ENCODE data around the gene CSH2.
A peak's percentile ranks its signal among the peaks of the same experiment; 100 is the strongest.

Gene CSH2

DNA sequence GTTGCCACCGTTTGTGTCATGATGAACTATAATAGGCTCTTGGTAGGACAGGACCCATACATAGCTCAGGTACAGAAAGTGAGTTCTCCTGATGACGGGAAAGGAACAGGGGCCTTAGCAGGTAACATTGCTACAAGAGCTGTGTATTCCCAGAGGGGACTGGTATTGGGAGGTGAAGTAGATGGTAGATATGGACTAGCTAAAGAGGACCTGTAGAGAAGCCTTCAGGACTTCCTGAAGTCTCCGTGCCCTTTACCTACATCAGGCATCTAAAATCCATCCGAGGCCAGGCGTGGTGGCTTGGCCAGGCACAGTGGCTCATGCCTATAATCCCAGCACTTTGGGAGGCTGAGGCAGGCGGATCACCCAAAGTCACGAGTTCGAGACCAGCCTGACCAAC lies 18.3 kb downstream of the CSH2 start:
- no peak for DNase-seq (ENCODE audit: low spot score)

DNA sequence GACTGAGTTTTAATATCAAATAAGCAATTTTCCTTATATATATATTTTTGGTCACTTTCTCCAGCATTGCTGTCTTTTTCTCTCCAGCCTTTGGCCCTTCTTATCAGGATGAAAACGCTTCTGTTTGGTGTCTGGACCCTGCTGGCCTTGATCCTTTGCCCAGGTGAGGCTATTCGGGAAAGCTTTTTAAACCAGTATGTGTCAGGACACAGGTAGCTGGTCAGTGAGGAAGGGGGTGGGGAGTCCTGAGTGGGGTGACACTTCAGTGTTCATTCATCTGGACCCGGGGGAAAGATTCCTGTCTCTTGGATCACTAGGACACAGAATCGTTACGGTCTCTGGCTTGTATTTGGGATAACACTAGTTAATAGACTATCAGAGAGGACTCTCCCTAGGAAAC lies 18.8 kb downstream of the CSH2 start:
- DNase-seq (ENCODE audit: low spot score): no peak

DNA sequence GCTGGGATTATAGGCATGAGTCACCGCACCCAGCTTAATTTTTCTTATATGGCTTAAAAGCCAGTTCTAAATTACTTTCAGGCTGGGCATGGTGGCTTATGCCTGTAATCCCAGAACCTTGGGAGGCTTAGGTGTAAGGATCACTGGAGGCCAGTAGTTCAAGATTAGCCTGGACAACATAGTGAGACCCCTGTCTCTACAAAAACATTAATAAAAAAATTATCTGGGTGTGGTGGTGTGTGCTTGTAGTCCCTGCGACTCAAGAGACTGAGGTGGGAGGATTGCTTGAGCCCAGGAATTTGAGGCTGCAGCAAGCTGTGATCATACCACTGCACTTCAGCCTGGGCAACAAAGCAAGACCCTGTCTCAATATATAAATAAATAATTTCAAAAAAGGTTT lies 20.2 kb downstream of the CSH2 start:
- no peak for DNase-seq (ENCODE audit: low spot score)

DNA sequence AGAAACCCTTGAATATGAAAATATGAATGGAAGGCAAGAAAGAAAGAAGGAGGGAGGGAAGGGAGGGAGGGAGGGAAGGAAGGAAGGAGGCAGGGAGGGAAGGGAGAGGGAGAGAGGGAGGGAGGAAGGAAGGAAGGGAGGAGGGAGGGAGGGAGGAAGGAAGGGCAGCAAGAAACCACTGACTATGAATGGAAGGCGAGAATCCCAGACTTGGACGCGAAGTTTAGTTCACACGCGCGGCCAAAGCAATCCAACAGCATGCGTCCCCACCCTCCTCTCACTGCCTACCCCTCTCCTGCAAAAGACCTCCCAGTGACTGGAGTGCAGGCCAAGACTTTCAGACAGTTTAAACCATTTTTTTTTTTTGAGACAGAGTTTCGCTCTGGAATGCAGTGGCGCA lies 23.1 kb downstream of the CSH2 start:
- no peak for DNase-seq (ENCODE audit: low spot score)

DNA sequence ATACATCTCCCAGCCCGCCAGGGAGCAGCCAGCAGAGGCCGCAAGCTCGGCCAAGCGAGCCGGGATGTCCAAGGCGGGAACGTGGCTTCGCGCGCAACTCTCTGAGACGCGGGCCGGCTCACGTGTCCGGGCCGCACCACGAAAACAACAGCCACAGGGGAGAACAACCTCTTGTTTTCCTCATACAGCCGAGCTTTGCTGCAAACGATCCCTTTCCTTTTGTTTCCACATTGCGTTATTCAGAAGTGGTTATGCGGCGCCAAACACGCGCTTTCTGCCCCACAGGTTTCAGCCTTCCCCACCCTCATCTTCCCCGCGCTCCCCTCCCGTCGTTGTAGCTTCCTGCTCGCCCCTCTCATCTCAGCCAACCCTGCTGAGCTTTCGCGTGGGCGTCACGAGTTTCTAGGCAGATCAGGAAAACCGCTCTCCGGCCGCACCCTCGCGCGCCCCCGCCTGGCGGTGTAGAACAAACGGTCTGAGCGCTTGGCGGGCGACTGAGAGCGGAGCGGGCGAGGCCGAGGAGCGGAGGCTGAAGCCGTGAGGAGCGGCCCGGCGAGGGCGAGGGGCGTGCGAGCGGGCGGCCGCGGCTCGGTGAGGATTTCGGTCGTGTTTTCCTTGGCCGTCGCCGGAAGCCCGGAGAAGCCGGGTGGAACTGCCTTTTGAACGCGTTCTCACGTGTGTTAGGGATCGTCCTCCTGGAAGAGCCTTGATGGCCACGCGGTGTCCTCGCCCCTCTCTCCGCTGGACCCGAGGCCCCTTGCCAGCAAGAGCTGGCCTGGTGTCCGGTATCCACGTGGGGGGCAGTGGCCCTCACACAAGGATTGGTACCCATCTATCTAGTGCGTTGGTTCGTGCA lies 24.4 kb downstream of the CSH2 start:
- peak; percentile 83 for DNase-seq (ENCODE audit: low spot score)

DNA sequence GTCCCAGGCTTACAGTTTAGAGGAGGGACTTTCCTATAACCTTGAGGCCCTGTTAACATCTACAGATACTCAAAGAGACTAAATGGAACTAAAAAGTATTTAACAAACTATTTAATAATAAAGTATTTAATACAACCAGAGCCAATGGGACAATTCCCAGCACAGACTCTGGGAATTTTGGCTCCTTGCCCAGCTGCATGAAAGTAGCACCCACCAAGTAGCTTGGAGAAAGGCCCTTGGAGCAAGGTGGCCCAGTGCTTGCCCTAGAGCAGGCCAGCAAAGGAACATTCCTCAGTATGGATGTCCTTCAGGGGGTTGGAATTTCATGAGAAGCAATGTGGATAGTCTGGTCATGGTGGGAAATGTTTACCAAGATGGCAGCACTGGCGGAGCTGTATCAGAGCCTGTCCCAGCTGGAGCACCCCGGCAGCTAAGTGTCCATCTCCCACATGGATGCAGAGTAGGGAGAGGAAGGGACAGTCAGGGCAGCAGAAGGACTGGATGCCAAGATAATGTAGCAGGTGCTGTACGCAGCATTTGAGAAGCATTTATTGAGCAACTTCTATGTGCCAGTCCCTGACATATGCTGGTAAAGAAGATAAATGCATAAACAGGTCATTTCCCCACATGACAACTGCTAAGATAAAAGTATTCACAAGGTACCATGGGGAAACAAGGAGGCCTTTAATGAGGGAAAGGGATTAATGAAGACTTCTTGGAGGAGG lies 25.8 kb downstream of the CSH2 start:
- DNase-seq (ENCODE audit: low spot score): no peak

DNA sequence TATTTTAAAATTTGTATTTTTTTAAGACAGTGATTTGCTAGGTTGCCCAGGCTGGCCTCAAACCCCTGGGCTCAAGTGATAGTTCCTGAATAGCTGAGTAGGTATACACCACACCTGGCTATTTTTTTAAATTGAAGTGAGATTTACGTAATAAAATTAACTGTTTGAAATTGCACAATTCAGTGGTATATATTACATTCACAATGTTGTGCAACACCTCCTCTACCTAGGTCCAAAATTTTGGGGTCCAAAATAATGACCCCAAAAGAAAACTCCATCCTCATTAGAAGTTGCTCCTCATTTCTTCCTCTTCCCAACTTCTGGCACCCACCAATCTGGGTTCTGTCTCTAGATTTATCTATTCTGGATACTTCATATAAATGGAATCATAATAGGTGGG lies 28.0 kb downstream of the CSH2 start:
- DNase-seq (ENCODE audit: low spot score): no peak

DNA sequence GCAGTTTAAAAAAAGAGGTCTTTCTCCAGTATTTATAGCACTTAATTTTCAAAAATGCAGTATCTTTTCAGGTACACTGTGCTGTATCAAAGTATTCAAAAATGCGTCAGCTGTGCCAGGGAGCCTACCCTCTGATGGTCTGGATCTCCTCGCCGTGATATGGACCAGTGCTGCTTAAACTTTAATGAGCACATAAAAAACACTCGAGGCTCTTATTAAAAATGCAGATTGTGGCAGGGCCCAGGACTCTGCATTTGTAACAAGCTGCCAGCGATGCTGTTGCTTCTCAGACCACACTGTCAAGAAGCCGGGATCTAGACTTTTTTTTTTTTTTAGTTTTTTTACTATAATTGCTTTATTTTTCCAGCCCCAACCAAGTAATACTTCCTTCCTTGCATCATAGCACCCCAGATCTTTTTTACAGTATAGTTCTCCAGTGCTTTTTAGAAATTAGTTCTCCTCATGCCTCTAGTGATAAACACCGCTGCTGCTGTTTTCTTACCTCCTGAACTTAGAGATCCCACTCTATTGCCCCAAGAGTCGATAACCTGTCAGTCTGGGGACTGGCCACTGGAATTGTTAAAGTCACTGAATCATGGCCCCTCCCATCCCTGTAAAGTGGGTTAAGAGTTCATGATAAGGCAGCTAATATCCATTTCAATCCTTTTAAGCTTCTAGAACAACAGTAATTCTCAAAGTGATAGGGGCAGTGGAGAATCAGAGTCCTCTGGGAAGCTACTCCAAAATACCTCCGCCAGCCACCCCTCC lies 29.4 kb downstream of the CSH2 start:
- no peak for DNase-seq (ENCODE audit: low spot score)

DNA sequence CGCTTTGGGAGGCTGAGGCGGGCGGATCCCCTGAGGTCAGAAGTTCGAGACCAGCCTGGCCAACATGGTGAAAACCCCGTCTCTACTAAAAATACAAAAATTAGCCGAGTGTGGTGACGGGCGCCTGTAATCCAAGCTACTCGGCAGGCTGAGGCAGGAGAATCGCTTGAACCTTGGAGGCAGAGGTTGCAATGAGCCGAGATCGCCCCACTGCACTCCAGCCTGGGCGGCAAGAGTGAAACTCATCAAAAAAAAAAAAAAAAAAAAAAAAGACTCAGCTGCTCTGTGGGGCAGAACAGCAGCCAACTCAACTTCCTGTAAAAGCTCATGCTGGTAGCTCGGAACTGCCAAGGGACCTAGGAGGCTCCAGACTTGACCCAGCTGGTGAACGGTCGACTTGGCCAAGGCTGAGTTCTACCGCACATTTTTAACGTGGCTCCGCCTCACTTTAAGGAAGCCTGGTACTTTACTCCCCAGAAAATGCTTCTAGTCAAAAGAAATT lies 30.0 kb downstream of the CSH2 start:
- peak; percentile 51 for DNase-seq (ENCODE audit: low spot score)

DNA sequence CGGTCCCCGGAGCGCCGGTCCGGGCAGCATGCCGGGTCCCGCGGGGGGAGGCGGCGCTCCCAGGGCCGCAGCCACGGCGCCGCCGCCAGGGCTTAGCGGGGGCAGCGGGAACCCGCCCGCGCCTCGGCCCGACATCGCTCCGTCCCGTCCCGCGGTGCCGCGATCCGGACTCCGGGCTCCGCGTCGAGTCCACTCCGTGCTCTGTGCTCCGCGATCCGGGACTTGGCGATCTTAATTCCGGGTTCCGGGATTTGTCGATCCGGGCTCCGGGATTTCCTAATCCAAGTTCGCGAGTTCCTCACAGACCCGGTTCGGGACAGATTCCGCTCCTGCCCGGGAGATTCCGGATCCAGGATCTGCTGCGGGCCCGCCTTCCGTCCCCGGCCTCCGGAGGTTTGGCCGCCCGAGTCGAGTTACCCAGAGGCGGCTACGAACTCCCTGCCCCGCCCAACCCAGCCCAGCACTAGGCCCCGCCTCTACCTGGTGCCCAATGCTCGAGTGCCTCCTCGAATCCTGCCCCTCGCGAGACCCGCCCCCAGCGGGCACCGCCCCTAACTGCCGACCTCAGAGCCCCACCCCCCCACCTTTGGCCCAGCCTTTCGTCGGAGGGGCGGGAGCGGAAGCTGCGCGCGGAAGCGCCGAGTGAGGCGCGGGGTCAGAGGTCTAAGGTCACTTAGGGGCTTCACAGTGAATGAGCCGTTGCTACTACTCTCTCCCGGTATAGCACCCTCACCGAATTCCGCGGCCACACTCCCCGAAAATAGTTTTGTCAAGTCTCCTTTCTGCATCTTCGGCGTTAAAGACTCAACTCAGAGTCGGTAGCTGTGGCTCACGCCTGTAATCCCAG lies 30.7 kb downstream of the CSH2 start, which contains the start of gene SMARCD2:
Gene SMARCD2, minus strand, starts transcription at position 146 of the 847 bp plus-strand sequence. Its CDS starts 11 bp downstream, at position 135.
- DNase-seq (ENCODE audit: low spot score): peak; percentile 99

DNA sequence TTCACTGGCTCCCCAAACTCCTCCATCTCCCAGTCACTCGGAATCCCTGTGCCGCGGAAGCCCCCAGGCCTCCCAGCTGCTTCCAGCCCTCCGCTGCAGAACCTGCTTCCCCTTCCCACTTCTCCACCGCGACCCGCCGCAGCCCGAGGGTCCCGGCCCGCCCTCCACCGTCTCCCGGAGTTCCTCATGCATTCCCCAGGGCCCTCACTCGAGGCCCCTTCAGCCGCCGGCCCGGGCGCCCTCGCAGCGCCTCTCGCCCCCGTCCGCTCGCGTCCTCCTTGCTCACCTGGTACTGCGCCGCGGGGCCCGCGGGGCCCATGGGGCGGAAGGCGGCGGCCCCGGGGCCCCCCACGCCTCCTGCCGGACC lies 31.3 kb downstream of the CSH2 start:
- no peak for DNase-seq (ENCODE audit: low spot score)

DNA sequence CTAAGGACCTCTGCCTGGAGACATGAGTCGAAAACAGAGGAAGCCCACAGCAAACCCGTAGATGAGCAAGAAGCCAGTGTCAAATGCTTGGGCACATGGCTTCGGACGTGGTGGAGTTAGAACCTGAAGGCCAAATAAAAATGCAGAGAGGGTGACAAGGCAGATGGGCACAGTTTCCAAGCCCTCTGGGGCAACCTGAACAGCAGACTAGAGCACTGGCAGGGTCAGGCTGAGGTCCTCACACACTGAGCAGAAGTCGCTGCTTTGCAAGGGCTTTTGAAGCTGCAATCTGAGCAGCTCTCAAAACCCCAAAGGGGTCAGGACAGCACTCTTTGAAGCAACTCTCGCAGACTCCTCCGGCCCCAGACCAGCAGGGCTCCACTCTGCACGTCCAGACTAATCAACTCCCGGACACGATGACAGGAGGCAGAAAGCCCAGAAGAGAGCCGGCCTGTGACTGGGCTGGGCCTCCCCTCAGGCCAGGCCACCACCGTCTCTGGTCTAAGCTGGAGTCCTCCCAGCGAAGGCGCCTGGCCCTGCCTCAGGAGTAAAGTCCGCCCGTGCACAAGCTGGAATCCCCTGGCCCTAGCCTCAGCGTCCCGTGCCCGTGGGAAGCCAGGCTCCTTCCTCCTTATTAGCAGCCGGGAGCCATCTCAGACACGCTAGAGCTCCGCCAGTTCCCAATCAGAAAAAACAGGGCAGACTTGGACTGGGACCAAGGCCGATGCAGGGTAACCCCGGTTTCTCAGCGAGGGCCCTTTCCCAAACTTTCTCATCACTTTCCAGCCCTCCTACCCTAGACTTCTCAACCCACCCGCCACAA lies 31.9 kb downstream of the CSH2 start:
- DNase-seq (ENCODE audit: low spot score): peak; percentile 62

DNA sequence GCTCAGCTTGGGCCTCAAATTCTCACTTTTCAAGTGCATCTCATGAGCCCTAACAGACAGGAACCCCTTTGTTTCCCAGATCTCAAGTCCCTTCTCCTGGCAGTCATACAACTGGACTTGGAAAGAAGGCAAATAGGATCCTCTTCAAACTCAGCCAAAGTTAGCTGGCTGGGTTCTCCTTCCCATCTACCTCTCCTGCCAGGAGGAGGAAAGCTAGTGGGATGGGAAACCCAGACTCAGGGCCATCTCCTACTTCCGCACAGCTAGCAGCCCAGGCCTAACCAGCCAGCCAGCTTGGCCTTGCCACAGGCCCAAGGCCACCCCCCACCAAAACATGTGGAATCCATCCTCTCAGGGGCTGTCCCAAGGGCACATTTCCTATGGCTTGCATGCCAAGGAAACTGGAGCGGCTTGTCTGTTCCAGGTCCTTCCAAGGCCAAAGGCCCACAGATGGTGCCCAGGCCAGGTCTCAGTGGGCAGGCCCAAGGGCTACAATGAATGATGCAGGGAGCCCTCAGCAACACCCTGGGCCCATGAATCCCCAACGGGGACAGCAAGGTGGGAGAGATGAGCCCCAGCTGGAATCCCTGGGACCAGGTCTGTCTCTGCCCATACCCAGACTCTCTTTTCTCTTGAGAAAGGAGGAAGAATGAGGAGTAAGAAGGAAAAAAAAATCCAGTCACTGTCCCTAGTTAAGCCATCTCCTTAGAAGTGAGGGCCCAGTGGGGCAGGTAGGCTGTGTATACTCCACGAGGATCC lies 32.7 kb downstream of the CSH2 start:
- peak; percentile 45 for DNase-seq (ENCODE audit: low spot score)

DNA sequence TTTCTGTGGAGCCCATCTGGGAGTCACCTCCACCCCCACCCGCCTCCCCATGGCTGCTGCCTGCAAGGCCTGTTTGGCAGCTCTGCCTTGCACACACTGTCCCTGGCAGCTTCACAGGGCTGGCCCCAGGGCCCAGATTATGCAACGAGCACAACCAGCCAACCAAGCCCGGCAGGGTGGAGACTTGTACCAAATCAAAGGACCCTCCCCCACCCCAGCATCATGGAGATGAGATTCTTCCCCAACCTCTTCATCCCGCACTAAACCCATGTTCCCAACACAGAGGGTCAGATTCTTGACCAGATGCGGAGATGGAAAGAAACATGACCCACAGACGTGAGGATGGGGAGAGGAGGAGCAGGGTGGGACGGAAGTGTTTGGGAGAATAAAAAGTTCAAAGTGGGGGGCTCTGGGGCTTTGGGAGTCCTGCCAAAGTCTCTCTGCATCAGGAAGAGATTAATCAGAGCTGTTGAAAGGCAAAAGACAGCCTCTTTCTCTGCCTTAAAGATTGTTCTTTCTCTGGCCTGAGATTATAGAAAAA lies 34.8 kb downstream of the CSH2 start:
- peak; percentile 91 for DNase-seq (ENCODE audit: low spot score)

DNA sequence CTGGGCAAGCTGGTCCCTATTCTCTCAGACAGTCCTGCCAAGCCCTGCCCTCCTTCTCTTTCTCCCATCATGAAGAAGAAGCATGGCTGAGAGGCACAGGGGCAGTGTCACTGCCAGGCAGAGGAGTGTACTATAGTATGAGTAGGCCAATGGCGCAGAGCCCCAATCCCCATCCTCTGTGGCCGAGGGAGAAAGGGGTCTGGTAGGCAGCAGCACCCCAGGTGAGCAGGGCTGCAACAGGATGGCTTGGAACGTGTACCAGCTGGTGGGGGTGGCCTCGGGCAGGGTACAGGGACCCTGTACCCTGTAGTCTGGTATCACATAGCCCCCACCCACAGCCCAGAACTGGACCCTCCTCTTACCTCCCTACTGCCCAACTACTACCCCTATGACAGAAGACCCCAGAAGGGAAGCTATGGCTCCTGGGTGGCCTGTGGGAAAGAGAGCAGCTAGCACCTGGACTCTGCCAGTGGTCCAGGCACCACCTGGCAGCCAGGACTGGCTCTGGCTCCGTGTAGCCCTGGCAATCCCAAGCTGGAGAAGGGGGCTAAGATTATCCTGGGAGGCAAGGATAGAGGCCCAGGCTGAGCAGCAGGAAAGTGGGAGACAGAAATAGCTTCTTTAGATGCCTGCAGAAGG lies 35.4 kb downstream of the CSH2 start:
- no peak for DNase-seq (ENCODE audit: low spot score)

DNA sequence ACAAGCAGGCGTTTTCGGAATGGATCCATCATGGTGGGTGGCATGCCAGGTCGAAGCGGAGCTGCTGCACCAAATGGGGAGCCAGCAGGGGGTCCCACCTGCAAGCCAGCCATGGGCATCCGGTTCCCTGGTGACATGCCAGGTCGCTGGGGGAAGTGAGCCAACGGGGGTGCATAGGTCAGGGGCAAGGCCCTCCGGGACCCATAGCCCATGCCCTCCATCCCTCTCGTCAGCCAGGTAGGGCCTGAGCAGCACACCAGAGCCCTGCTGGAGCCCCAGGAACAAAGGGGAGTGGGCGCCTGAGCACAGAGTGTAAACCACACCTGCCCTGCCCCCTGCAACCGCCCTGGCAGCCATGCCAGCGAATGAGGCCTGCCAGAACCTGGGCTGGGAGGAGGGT lies 36.0 kb downstream of the CSH2 start:
- DNase-seq (ENCODE audit: low spot score): no peak

DNA sequence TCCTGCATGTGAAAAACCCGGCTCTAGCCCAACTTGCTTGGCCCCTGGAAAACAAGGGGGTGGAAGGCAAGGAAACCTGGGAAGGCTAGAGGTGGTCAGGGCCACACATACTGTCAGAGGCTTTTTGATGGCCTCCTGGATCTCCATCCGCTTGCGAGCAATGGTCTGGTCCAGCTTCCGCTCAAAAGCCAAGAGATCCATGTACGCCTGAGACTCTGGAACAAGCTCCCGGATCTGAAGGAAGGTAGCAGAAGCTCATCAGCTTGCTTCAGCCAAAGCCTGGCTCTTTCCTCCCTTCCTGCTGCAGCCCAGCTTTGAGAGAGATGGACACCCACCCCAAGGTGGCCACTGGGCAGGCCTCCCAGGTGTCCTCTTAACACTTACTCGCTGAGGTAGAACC lies 36.7 kb downstream of the CSH2 start:
- no peak for DNase-seq (ENCODE audit: low spot score)

DNA sequence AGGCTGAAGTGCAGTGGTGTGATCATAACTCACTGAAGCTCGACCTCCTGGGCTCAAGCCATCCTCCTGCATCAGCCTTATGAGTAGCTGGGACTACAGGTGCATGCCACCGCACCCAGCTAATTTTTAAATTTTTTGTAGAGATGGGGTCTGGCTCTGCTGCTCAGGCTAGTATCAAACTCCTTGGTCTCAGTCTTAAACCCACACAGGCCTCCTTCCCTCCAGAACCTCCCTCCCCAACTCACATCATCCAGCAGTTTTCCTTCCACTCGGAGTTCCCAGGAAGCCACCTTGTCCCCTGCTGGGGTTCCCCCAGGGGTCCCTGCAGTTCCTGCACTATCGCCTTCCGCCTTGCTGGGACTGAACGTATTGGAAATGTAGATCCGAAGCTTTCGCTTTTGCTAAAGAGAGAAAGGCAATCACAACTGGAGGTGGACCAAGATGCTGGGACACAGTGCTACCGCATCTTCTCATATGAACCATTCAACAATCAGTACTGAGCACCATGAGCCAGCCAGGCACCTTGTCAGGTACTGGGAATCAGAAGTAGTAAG lies 38.2 kb downstream of the CSH2 start:
- DNase-seq (ENCODE audit: low spot score): no peak
